ENCODE measurements around the gene SPX. TPM values are rescaled to one million over a fixed set of nuclear protein-coding genes. Genes with fewer than 3 reads are reported as not detected.

The SPX gene
- total and polyA plus RNA-seq, 11 donors = 1.8 to 20.0 (median 12.8) TPM

DNA sequence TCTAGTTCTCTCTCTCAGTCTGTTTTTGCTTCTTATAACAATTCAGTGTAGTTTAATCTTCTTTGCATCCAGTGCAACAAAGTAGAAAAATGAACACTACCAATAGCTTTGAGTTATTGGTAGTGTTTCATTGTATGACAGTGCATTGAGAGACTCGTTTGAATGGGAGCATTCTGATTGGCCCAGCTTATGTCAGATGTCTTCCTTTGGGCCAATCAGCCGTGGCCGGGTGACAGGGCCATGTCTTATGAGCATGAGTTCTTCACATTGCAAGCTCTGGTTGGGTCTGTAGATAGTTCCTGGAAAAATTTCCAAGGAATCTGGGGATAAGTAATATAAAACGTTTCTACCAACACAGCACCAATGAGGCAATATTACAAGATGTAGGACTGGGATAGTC lies 42.0 kb downstream of the SPX start:
- Histone ChIP-seq H3K4me1 (no peaks in the 10 kb centered on the region), H3K27ac (no peak overlapping the region), H3K27me3 (no peaks in the 10 kb centered on the region), H3K4me3 (no peak overlapping the region), H3K9me3 (no peaks in the 10 kb centered on the region), H3K36me3 (no peaks in the 10 kb centered on the region)
- no peak for TF ChIP-seq POLR2A (IDR thresholded peaks at IDR 0.05)
- TF ChIP-seq, protein P1, sequence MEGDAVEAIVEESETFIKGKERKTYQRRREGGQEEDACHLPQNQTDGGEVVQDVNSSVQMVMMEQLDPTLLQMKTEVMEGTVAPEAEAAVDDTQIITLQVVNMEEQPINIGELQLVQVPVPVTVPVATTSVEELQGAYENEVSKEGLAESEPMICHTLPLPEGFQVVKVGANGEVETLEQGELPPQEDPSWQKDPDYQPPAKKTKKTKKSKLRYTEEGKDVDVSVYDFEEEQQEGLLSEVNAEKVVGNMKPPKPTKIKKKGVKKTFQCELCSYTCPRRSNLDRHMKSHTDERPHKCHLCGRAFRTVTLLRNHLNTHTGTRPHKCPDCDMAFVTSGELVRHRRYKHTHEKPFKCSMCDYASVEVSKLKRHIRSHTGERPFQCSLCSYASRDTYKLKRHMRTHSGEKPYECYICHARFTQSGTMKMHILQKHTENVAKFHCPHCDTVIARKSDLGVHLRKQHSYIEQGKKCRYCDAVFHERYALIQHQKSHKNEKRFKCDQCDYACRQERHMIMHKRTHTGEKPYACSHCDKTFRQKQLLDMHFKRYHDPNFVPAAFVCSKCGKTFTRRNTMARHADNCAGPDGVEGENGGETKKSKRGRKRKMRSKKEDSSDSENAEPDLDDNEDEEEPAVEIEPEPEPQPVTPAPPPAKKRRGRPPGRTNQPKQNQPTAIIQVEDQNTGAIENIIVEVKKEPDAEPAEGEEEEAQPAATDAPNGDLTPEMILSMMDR (IDR thresholded peaks at IDR 0.05) = no peak
- intact Hi-C loops (cut with DNase I) = no loop called here
- ATAC-seq = no peak
- WGBS, 4 donors = 87 to 91% (median 90%) methylated on average over 4 of the region's 4 CpGs
- DNase-seq = no peak

DNA sequence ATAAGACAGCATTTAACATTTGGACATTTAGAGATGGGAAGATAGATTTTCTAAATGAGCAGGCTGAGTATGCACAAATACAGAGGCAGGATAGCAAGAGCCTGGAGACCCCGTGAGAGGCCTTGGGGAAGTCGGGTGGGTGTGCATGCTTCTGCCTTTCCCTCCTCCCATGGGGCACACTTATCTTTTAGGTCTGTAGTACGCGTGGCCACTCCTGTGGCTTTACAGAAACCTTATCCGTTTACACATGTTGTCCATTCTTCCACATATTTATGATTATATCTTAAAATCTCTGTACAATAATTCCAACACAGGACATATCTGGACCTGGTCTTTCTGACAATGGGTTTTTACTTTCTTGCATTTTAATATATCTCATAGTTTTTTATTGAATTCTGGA lies 45.0 kb downstream of the SPX start:
- TF ChIP-seq, protein P1 (IDR thresholded peaks at IDR 0.05) = no peak
- no peak for TF ChIP-seq POLR2A (IDR thresholded peaks at IDR 0.05)
- ATAC-seq (no peak), DNase-seq (no peak)
- intact Hi-C loops (cut with DNase I) = no loop called here
- H3K9me3 ChIP-seq = no peaks in the 10 kb centered on the region
- H3K36me3 ChIP-seq = no peaks in the 10 kb centered on the region
- H3K4me1 ChIP-seq = no peaks in the 10 kb centered on the region
- H3K27me3 ChIP-seq = no peaks in the 10 kb centered on the region
- H3K27ac ChIP-seq = no peak overlapping the region
- WGBS, 4 donors = 70 to 75% (median 73%) methylated on average over 5 of the region's 5 CpGs
- H3K4me3 ChIP-seq = no peak overlapping the region

DNA sequence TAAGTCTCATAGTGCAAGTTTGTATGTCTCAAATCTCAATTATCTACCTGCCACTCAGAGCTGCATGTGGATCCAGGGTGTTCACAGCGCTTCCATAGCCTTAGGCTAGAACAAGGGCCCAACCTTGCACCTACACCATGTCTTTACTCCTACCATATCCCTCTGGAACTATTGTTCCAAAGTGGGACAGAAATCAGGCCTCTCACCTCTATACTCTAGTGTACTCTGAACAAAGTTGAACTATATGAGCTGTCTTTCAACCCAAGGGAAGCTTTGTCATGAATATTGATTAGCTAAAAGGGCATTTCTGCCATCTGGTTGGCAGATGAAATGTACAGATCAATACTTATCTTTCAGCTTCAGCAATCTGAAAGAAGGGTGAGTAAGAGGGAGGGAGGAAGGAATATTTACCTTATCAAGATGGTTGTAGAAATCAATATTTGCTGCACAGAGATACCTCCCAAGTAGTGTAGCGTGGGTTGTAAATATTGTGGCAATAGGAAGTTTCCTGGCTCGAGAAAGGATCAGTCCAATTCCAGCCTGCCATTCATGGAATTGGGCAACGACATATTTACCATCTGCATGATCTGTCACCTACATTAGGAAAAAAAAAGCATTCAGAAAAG lies 47.8 kb downstream of the SPX start:
- H3K27me3 ChIP-seq = no peaks in the 10 kb centered on the region
- H3K27ac ChIP-seq = no peak overlapping the region
- no peaks in the 10 kb centered on the region for H3K4me1 ChIP-seq
- DNase-seq = no peak
- WGBS, 4 donors = 89 to 94% (median 92%) methylated on average over 4 of the region's 4 CpGs
- no peak for ATAC-seq
- H3K4me3 ChIP-seq = no peak overlapping the region
- no peaks in the 10 kb centered on the region for H3K36me3 ChIP-seq
- H3K9me3 ChIP-seq = no peaks in the 10 kb centered on the region
- TF ChIP-seq, protein P1 (IDR thresholded peaks at IDR 0.05) = no peak
- no peak for TF ChIP-seq POLR2A (IDR thresholded peaks at IDR 0.05)
- intact Hi-C loops (cut with DNase I) = no loop called here

DNA sequence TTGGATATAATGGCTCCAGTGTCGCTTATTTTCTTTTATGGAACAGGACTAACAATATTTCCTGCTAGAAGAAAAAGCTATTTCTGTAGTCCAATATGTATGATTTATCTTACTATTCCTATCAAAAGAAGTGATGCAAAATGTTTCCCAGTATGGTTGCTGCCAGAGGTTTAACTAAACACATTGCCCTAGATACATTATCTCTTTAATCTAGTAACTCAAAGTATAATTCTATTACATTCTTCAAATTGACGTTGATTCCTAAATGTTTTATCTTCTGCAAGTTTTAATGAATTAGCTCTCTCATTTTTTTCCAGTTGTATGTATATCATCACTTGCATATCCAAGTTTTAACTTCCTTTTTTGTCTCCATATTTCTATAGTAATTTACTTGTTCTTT lies 50.3 kb downstream of the SPX start:
- Histone ChIP-seq H3K4me1 (no peaks in the 10 kb centered on the region), H3K9me3 (no peaks in the 10 kb centered on the region), H3K4me3 (no peak overlapping the region), H3K27ac (no peak overlapping the region), H3K27me3 (no peaks in the 10 kb centered on the region), H3K36me3 (no peaks in the 10 kb centered on the region)
- intact Hi-C loops (cut with DNase I) = no loop called here
- DNase-seq = no peak
- WGBS, 4 donors = 81 to 83% (median 81%) methylated on average over 2 of the region's 2 CpGs
- ATAC-seq = no peak
- TF ChIP-seq, protein P1 (IDR thresholded peaks at IDR 0.05) = no peak
- TF ChIP-seq POLR2A (IDR thresholded peaks at IDR 0.05) = no peak
